ENCODE measurements around the gene LUZP2.
A peak's percentile ranks its signal among the peaks of the same experiment; 100 is the strongest.

The LUZP2 gene

GRCh38 chr11:24496736-24497725, at the start of gene LUZP2:
Gene LUZP2, plus strand, starts transcription at chr11:24497053.
- peak; percentile 5 to 51 for DNase-seq

DNA sequence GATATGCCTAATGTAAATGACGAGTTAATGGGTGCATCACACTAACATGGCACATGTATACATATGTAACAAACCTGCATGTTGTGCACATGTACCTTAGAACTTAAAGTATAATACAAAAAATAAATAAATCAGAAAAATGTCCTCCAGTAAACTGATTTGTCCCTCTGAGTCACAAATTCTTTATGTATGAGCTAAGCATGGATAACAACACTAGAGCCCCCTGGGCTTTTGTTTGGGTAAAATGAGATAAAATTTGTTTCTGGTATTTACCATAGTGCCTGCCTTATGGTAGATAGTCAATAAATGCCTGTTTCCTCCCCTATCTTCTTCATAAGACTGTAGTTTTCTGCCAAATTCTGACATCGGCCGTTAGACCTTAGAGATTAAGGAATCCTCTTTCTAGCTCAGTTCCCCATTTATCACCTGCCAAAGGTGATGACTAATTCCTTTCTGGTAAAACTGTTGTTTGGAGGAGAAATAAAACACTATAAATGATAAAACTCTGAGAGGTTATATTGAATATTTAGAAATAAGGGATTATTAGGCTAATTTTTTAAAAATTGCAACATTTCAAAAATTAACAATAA, 43.6 kb upstream of the LUZP2 start:
- DNase-seq, result no peak

- no peak for DNase-seq
Observed at GRCh38 chr11:24457985-24458384, 38.9 kb upstream of the LUZP2 start.

DNA sequence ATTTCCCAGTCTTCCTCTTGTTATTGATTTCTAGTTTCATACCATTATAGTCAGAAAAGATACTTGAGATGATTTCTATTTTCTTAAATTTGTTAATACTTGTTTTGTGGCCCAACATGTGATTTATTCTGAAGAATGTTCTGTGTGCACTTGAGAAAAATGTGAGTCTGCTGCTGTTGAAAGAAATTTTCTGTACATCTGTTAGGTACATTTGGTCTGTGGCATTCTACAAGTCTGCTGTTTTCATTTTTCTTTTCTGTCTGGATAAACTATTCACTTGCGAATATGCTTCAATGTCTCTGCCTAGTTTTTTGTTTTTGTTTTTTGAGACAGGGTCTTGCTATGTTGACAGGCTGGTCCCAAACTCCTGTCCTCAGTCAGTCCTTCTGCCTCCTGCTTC, 26.4 kb upstream of the LUZP2 start:
- DNase-seq, result no peak

DNA sequence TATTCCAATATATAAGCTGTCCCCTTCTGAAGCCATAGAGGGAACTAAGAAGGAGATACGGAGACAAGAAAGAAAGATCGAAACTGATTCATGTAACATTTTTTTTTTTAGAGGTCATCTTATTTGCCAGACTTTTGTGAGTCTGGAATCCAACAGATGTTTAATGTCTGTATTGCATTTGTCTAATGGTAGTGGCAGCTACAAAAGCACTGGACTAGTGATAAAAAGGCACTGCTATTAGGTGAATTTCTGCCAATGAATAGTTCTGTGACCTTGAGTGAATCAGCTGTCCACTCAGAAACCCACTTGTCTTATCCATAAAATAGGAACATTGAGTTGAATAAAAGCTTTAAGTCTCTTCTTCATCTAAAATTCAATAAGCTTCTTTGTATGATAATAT, 25.8 kb upstream of the LUZP2 start:
- no peak for DNase-seq

GRCh38 chr11:24478718-24479117, 18.1 kb upstream of the LUZP2 start:
- no peak for DNase-seq

DNA sequence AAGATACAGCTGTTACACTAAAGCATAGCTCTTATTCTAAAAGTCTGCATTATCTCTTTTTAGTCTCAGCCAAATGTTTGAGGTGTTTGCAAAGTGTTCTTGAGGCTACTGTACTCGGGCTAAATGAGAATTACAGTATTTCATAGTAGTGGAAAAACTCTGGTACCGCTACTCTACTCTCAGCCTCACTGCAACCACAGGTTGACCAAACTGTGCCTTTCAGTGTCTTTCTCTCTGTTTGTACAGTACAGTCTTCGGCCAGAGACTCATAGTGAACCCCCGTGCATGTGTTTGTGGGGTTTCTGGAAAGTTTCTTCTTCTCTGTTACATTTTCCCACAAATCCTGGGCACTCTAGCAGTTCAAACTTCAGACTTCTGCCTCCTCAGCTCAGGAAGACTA, 7.4 kb upstream of the LUZP2 start:
- DNase-seq, result no peak

DNA sequence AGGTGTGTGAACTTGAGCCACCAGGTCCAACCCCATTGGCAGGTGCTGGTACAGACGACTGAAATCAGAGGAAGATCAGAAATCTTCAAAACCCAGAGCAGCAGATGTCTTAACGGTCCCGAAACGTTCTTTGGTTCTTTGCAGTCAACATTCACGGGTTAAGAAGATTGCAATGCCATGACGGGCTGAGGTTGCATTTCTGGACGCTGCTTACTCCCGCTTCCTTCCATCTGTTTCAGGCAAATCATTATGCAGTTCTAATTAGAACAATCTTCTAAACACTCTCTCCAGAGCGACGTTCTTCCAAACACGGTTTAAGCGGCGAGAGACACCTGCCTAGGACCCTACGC, 492 bp upstream of the LUZP2 start:
- DNase-seq, result peak in 1 of 2 experiments; percentile 35

- DNase-seq, result no peak
Observed at GRCh38 chr11:24497831-24498230, 978 bp downstream of the LUZP2 start.

DNA sequence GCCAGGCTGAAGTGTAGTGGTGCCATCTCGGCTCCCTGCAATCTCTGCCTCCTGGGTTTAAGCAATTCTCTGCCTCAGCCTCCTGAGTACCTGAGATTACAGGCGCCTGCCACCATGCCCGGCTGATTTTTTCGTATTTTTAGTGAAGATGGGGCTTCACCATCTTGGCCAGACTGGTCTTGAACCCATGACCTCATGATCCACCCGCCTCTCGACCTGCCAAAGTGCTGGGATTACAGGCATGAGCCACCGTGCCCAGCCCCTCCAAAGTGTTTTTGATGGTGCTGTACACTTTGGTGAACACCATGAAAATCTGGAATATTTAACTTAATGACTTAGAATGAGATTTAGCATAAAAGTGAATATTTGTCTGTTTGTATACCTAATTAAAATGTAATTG, 5.6 kb downstream of the LUZP2 start:
- DNase-seq, result no peak

DNA sequence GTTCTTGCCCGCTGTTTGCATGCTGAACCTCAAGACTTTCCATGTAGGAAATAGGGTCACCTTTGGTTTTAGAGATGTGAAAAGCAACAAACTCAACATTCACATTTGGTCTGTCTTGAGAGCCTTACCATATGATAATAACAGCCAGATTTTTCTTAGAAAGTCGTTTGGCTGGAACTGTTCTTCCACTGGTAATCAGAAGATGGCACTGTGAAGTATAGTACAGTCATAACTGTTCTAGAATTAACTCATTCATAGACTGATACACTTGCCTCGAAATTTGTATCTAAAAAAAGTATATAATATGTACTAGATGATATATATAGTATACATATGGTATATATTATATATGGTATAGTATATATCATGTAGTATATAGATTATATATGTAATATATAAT, 12.3 kb downstream of the LUZP2 start:
- peak in 1 of 2 experiments; percentile 5 for DNase-seq

GRCh38 chr11:24511511-24511910, 14.7 kb downstream of the LUZP2 start:
- no peak for DNase-seq

DNA sequence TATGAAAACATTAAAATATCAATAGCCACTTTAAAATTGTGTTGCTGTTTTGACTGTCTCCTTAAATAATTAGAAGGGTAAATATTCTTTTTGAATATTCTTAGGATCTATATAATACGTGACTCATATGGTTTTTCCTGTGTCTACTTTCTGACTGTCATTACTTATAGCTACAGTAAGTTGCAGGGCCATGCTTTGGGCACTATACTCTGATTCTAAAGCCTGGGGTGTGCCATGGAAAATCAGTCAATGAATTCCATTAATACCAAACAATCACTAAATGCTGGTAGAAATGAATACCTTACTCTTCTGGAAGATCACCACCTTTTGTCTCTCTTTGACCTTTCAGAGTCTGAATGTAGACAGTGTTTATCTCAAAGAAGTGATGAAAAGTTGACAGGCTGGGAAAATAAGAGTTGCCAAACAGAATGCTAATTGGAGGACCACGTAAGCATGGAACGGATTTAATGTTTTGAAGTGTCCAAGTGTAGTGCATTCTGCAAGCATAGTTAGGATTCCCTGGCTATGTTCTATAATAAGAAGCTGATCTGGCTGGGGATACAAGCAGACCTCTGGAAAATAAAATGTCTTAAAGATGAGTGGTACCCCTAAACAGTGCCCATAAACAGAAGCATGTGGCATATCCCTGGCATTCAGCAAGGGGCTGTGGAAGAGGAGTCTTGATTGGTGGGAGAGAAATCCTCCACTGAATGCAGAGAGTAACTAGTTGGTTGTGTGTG, 16.8 kb downstream of the LUZP2 start:
- DNase-seq, result no peak

DNA sequence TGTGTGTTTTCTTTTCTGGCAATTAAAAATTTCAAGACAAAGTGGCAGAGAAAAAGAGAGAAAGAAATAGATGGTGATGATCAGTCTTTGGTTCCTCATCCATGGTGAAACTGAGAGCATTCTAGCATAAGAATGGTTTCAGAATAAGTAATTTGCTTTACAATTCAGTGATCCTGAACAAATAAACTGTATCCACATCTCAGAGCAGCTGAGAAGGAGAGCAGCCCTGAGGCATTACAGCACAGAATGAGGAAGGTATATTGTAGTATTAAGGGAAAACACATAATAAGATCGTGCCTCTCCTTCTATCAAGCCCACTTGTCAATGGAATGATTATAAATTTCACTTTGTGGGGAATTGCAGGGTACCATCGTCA, 17.4 kb downstream of the LUZP2 start:
- no peak for DNase-seq

DNA sequence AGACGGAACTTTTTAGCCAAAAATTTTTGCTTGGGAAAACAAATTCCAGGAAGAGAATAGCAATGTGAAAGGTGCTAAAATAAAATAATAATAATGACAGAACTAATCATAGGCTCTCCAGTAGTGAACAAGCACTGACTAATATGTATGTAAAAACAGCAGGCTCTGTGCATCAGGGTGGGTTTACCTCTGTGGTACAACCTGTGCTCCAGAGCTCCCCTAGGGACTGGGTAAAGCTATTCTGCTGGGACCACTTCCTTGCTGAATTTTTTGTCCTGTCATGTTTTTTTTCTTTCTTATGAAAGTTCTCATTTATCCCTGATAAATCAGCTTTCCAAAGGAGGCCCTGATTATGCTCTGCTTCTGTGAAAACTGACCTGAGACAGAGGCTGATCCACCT, 18.8 kb downstream of the LUZP2 start:
- DNase-seq, result no peak

DNA sequence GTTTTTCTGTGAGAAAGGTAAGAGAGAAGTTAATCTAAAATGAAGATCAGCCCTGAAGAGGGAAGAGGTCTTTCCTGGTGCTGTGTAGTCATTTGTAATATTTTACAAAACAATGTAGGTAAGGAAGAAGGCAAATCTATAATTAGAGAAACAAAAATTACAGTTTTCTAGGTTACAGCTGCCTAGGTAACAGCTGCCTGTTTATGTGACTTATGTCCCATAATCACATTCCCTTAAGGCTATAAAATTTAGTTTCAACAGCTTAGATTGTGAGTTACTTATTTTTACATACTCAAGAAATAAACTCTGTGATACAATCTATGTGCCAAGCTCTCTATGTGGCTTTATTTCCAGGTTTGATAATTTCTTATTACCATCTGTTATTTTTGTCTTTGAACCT, 19.8 kb downstream of the LUZP2 start:
- no peak for DNase-seq

- DNase-seq, result peak in 1 of 2 experiments; percentile 8
Observed at GRCh38 chr11:24521601-24522000, 24.7 kb downstream of the LUZP2 start.

GRCh38 chr11:24524156-24524555, 27.3 kb downstream of the LUZP2 start:
- no peak for DNase-seq

GRCh38 chr11:24531528-24531927, 34.7 kb downstream of the LUZP2 start:
- DNase-seq, result no peak

DNA sequence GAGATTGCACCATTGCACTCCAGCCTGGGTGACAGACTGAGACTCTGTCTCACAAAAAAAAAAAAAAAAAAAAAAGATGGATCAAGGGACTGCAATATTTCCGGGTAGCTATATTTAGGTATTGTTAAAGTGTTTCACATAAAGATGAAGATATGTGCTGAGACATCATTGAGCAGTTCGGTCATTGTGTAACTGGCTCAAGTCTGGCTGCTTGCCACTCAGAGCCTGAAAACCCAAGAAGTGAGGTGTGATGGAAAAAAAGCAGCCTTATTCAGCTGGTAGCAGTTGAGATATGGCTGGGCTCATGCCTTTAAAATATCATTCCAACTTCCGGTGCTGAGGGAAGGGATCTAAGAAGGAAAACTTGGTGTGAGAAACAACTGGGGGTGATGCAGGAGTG, 46.9 kb downstream of the LUZP2 start:
- DNase-seq, result no peak

DNA sequence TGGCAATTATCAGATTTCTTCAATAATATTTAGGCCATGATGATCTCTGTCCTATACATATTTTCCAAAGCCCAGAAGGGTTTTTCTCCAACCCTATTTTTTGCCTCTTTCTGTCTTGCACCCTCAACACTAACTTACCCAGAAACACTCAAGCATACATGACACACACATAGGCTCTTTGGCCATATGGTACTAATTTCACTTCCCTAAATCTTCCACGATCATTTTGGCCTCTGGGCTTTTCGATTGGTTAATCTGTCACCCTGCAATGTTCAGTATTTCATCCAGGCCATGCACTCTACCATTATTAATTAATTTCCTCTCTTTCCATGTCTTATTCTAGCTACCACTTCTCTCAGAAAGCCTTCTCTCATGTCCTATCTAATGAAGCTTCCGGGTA, 59.8 kb downstream of the LUZP2 start:
- no peak for DNase-seq

GRCh38 chr11:24559315-24559714, 62.5 kb downstream of the LUZP2 start:
- no peak for DNase-seq

DNA sequence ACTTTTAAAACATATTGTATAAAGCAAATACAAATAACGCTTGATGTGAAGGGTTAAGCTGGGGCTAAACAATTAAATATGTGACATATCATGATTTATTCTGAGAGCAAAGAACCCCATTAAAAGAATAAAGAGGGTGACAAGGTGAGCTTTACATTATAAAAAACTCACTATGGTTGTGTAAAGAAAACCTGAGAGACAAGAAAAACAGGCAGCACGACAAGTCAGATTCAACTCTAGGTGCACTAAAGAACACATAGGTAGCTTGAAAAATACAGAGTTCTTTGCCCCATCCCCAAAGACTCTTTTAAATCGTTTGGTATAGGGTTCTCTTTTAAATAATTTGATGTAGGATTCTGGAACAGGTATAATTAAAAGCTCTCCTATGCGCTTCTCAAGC, 63.5 kb downstream of the LUZP2 start:
- no peak for DNase-seq

- no peak for DNase-seq
Observed at GRCh38 chr11:24567380-24567779, 70.5 kb downstream of the LUZP2 start.

Data from NCI-H526 (cell line).